Measurements from ENCODE around the gene SEMG1. TPM values are rescaled to one million over a fixed set of nuclear protein-coding genes. Genes with fewer than 3 reads are reported as not detected.

SEMG1 gene
- total and polyA plus RNA-seq, 2 of the 8 experiments (the other 6 are each of a cell fraction or from before 2014, with no cell fraction given), result 3.0 to 5.8 TPM

DNA sequence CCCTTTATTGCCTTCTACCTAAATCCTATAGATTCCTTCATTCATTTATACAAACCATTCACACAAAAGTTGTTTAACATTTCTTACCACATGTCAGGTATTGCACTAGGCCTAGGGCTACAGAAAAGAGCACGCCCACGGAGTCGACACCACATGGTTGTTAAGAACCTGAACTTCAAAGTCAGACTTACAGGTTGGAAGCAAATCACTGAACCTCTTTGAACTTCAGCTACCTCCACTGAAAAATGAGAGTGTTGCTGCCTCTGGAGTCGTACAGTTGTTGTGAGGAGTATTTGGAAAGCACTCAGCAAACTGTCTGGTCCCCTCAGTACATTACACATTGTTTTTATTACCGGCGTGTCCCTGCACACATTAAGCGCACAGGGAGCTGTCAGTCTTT lies 50.9 kb downstream of the SEMG1 start (continued):
- no peak for TF ChIP-seq CBX5 (IDR thresholded peaks at IDR 0.05; ENCODE audit: low read depth, low read length)
- TF ChIP-seq, protein P1, sequence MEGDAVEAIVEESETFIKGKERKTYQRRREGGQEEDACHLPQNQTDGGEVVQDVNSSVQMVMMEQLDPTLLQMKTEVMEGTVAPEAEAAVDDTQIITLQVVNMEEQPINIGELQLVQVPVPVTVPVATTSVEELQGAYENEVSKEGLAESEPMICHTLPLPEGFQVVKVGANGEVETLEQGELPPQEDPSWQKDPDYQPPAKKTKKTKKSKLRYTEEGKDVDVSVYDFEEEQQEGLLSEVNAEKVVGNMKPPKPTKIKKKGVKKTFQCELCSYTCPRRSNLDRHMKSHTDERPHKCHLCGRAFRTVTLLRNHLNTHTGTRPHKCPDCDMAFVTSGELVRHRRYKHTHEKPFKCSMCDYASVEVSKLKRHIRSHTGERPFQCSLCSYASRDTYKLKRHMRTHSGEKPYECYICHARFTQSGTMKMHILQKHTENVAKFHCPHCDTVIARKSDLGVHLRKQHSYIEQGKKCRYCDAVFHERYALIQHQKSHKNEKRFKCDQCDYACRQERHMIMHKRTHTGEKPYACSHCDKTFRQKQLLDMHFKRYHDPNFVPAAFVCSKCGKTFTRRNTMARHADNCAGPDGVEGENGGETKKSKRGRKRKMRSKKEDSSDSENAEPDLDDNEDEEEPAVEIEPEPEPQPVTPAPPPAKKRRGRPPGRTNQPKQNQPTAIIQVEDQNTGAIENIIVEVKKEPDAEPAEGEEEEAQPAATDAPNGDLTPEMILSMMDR (IDR thresholded peaks at IDR 0.05; ENCODE audit: control extremely low read depth in 1 of 3, insufficient read depth in 1 of 3, low read depth in 1 of 3, low read length in 3 of 3), result no peak
- no peak for TF ChIP-seq KDM5A (IDR thresholded peaks at IDR 0.05; ENCODE audit: low read length)
- TF ChIP-seq GTF2F1 (IDR thresholded peaks at IDR 0.05; ENCODE audit: borderline replicate concordance, low read depth, low read length), result no peak
- no peak for TF ChIP-seq POU5F1 (IDR thresholded peaks at IDR 0.05; ENCODE audit: low read depth, low read length)
- no peak for TF ChIP-seq CREB1 (IDR thresholded peaks at IDR 0.05)

Measured in H1 (cell line).